HG02943 (cell line): Measurements from ENCODE around the gene PEF1.

Source experiments
- ATAC-seq: cut with Tn5 transposase; IDR thresholded peaks from one replicate; pipeline ENCODE4 v1.9.1; 2021; ENCODE audit warnings: mild to moderate bottlenecking, low read depth, moderate library complexity; ENCODE audit not compliant: unreplicated experiment

PEF1 gene, protein sequence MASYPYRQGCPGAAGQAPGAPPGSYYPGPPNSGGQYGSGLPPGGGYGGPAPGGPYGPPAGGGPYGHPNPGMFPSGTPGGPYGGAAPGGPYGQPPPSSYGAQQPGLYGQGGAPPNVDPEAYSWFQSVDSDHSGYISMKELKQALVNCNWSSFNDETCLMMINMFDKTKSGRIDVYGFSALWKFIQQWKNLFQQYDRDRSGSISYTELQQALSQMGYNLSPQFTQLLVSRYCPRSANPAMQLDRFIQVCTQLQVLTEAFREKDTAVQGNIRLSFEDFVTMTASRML

DNA sequence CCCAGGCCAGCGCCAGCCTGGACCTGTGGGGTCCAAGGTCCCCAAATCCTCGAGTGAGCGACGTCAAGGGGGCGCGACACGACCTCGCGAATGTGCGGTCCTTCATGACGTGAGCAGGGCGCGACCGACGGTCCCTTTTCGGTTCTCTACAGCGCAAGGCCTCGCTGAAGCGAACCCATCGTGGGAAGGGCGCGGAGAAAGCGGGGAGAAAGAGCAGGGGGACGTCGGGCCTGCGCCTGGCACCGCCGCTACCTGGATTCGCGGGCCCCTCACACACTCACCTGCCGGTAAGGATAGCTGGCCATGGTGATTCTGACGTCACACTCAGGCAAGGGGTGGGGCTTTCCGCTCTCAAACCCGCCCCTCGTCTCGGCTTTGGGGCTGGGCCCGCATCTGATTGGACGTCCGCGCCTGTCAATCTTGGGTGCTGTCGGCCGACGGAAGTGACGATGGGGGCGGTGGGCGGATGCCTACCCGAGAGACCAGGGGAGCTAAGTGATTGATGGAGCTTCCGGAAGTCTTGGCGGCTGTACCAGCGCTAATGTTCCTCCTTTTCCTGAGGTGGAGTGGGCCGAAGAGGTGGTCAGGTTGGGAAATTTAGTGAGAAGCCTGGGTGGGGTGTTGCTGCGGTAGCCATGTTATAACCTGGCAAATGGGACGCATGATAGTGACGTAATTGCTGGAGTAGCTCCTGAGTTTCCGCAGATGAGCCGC, at the start of gene PEF1:
Gene PEF1, minus strand, starts transcription at position 317 of the 714 bp plus-strand sequence. Its CDS starts 12 bp downstream, at position 305.
- peak; percentile 86 for ATAC-seq

DNA sequence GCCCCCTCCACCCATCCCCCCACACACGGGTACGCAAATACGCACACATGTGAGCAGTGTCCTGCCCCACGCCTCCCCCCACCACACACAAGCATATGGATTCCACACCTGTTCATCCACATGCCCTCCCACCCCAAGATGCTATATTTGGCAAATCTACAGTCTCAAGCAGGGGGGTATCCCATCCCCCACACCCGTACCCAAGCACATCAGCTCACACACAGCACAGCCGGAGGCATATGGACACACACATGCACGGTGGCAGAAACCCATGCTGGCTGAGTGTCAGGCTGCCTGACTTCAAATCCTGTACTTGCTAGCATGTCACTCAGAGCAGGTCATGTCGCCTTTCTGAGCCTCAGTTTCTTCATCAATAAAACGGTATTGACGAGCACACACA, 48.6 kb upstream of the PEF1 start:
- no peak for ATAC-seq

DNA sequence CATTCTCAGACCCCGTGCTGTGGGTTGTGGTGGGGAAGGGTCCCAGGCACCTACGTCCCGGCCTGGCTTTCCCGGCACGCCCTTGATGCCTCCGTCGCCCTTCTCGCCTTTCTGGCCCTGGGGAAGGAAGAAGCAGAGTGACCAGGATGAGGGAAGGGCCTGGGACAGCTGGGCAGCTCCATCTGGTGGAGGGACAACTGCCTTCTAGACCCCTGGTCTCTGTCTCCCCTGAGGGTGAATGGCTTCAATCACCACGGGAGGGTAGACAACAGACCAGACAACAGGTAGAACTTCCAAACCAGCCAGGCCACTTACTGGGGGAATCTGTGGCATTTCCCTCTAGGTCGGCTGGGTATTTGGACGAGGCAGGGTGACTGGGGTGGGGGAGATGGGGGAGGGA, 47.3 kb upstream of the PEF1 start:
- ATAC-seq, result no peak

DNA sequence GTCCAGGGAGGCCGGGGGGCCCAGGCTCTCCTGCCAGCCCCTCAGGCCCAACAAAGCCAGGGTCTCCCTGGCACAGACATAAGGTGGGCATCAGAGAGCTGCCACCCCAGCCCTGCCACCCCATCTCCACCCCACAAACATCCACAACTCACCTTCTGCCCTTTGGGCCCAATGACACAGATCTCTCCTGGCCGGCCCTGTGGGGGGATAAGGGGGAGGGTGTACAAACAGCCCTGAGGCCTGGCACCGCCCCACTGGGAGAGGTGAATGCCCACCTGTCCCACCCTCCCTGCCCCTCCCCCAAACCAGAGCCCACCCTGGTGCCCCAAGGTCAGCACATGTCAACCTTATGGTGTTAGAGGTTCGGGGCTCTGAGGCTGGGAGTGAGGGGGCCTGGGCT, 46.8 kb upstream of the PEF1 start:
- ATAC-seq, result no peak

DNA sequence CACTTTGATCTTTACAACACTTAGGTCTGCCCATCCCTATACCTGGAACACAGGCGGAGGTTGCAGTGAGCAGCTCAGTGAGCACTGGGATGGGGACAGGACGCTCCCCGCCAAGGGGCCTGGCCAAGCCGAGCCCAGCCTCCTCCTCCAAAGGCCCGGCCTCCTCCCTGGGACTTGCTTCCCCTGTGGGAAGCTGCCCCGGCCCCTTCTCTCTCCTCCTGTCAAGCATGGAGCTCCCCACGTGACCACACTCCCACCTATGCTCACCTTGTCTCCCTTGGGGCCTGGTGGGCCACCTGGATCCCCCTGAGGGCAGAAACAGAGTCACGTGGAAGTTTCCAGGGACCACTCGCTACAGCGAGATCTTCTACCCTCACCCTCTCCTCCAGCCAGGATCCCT, 46.2 kb upstream of the PEF1 start:
- no peak for ATAC-seq

DNA sequence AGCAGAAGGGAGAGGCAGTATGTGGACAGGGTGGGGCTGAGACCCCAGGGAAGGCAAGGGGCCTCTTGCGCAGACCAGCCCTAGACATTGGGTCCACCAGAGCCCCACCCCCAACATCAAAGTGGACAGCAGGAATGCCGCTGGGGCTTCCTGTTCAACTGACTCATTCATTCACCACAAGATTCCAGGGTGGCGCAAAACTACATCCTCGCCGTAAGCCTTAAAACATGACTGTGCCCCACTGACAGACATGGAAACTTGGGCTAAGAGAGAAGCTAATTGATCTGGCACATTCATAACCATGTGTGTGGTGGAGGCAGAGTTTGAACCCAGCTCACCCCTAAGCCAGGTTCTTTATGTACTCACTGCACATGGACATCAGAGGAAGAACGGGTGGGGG, 45.2 kb upstream of the PEF1 start:
- no peak for ATAC-seq

DNA sequence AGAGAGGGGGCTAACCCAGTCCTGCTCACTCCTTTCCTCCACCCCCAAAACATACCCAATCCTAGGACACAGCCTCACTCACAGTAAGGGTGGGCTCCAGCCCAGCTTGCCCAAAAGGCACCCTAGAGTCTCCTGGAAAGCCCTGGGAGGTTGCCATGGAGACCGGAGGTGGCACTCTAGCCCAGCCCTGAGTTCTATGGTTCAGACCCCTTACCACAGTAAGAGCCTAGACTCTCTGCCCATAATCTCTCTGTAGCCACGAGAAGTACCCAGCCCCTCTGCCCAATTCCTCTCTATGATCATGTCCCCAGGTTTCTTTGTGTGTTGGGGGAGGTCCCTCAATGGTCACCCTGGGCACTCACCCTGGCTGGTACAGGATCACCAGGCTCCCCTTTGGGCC, 44.7 kb upstream of the PEF1 start:
- ATAC-seq, result no peak

DNA sequence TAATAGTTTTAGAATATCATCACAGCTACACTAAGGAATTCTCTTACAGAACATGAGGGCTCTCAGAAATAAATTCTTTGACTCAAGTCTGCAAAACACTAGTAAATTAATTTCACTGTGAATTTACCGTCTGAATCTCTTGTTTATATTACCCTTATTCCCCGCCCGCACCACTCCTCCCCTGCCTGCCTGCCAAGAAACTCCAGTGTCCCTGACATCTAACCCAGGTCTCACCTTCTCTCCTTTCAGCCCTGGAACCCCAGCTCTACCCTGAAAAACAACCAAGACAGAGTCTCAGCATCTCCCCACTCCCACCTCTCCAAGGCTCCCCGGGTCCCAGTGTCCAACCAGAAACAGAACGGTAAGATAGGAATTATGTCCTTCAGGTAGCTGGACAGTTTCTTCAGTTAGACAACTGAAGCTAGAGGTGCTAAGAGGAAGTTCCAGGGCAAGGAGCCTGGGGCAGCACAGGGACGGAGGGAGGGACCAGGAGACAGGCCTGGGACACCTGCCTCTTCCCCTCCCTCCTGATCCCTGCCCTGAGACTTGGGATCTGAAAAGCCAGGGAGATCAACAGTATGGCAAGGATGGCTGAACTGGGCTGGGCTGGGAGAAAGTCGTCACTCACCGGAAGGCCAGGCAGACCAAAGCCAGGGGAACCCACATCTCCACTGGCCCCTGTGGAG, 43.7 kb upstream of the PEF1 start:
- no peak for ATAC-seq

DNA sequence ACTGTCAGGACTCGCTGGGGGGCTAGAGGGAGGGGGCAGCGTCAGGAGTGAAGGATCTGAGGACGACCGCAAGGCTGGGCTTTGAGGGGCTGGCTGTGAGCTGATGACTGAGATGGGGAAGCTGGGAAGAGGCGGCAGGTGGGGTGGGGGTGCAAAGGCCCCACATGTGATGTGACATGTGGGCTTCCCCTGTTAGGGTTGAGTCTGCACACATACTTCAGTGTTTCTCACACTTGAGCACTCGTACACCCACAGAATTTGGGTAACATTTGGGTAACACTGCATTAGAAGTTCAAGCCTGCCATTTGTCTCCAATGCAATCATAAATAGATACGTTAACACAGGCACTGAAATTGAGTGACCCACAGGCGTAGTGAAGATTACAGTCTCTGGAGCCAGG, 42.9 kb upstream of the PEF1 start:
- ATAC-seq, result no peak

DNA sequence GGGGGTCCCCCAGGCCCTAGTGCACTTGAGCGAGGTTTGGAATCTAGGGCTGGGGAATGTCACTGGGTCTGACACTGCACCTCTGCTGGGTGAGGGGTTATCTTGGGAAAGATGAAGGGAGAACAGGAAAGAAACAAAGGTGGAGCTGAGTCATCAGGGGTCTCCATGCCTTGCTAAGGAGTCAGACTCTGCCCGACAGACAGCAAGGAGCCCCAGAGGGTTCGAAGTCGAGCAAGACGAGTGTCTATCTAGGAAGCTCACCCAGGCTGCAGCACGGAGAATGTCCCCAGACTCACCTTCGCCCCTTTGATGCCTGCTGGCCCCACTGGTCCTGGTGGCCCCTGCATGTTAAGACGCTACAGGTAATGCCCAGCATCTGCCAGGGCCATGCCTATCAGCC, 41.1 kb upstream of the PEF1 start:
- ATAC-seq, result no peak

DNA sequence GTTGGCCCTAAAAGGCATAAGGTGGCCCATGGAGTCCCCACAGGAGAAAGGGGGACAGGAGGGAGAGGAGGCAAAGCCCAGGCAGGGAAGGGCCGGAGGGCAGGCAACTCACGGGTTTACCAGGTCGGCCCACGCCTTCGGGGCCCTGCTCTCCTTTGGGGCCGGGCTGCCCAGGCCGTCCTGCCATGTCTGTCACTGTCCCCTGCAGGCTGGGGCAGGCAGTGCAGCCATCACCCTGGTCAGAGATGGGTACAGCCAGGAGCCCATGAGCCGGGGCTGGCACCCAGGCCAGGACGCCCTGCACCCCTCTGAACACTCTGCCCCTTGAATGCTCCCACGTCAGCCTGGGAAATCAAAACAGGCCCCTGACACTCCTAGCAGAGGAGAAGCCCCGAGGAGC, 39.3 kb upstream of the PEF1 start:
- no peak for ATAC-seq

DNA sequence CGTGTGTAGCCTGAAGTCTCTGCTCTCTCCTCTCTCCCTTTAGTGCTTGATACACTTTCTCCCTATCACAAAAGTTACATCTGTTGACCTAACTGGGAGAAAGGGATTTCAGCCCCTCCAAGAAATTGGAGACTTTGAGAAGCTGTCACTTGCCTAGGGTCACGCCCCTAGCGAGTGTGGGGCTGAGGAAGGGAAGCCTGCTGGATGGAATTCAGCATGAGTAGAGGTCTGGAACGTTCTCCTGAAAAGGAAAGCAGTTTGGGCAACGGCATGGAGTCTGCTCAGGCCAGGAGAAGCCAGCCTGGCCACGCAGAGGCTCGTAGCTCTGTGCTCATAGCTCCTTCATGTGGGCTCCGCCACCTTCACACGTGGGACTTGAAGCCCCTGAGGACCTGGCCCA, 36.7 kb upstream of the PEF1 start:
- ATAC-seq, result no peak

DNA sequence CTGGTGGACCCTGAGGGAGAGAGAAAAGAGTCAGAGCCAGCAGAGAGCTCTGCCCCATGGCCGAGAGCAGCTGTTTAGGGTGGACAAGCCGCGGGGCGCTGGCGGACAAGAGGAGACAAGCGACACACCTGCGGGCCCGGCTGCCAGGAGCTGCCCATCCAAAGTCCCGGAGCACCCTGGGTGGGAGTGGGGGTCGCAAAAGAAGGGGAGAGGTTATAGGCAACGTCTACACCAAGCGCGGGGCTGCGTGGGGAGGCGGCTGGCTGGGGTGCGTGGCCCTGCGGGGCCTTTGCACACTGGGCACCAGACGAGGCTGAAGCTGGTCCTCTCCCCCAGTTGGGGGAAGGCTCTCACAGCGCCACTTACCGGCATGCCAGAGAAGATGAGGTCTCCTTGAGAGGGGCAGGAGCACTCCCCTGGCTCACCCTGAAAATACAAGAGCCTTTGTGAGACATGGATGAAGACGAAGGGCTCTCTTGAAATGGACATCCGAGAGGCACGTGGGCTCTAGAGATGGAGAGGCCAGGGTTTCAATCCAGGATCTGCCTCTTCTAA, 35.1 kb upstream of the PEF1 start:
- no peak for ATAC-seq

DNA sequence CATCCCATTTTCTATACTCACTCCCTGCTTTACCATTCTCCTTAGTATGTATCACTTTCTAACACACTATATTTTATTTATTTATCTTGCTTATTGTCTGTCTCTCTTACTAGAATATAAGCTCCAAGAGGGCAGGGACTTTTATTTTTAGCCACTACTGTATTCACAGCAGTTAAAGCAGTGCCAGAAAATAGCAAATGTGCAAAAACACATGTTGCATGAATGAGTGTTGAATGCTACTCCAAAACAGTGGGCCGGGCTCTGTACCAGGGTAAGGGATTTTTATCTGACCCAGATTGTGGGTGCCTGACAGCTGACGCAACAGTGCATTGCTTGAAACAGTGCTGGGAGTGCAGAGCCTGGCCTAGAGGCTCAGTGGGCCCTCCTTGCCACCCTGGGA, 34.4 kb upstream of the PEF1 start:
- no peak for ATAC-seq

DNA sequence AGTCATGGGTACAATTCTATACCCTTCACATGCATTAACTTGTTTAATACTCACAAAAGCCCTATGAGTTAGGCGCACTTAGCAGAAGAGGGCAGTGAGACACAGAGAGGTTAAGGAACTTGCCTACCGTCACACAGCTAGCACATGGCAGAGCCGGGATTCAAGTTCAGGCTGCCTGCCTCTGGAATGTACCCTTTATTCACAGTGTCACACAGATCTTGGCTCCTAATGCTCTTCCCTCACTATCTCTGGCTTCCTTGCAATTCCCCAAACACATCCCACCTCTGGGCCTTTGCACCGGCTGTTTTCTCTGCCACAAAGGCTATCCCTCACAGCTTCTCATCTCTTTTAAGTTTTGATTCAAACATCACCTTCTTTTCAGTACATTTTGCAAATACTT, 34.0 kb upstream of the PEF1 start:
- no peak for ATAC-seq

DNA sequence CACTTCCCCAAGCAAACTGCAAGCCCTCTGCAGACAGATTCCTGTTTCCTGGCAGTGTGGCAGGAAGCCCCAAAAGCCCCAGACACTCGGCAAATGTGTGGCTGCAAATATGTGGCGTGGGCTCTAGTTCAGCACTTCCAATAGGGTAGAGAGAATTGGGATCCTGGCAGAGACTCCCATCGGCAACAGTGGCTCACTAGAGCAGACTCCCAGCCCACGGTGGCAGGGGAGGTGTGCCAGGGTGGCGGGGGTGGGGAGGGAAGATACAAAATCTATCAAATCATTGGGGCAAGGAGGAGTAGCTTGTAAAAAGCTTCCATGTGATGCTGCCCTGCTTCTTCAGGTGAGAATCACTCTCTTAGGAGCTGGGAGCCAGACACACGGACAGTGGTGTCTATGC, 33.3 kb upstream of the PEF1 start:
- ATAC-seq, result no peak

DNA sequence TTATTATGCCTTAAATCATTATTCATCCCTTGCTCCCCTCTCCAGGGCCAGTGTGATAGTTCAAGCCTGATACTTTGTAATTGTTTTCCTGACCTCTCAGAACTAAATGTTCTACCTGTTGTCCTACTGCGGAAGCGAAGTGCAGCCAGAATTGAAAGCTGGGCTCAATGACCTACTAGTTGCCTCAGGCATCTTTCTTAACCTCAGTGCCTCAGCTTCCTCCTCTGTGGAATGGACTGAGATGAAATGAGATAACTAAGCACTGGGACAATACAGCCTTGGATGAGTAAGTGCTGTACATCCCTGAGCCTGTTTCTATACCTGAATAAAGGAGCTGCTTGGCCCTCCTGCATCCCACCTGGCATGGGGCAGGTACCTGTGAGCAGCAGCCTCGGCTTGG, 32.7 kb upstream of the PEF1 start:
- ATAC-seq, result no peak

DNA sequence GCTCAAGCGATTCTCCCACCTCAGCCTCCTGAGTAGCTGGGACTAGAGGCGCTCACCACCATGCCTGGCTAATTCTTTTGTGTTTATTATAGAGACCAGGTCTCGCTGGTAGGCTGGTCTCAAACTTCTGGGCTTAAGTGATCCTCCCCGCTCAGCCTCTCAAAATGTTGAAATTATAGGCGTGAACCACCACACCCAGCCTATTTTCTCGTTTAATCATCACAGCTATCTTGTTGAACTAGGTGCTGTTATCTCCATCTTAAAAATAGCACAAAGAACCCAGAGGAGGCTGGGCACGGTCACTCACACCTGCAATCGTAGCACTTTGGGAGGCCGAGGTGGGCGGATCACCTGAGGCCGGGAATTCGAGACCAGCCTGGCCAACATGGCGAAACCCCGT, 31.1 kb upstream of the PEF1 start:
- ATAC-seq, result no peak

DNA sequence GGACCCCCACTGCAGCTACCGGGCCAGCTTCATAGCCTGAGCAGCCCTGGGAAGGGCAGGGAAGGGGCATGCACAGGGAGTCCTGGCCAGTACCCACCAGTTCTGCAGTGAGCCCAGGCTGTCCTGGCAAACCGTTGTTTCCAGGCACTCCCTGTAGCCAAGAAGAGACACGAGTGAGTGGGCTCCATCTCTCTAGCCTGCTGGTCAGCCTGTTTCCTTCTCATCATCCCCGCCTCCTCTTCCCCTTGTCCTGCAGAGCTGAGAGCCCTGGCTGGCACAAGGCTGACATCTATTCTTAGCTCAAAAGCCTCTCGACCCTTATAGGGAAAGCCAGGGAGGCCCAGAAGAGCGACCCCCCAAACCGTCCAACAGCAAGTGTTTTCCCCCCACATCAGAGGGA, 30.5 kb upstream of the PEF1 start:
- ATAC-seq, result no peak

DNA sequence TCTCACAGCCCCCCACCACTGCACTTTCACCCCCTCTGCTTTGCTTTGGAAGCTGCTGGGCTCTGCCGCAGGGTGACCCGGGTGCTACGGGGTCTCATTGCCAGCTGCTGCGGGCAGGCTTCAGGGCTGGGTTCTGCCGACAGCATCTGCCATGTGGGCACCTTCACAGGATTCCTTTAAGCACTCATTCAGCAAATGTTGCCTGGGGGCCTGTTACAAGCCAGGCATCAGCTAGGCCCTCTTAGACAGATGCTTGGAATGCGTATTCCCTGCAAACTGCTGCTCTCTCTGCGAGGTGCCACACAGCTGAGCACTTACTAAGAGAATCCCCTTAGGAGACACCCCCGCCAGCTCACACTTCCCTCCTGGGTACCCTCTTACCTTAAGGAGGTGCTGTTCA, 29.9 kb upstream of the PEF1 start:
- no peak for ATAC-seq

DNA sequence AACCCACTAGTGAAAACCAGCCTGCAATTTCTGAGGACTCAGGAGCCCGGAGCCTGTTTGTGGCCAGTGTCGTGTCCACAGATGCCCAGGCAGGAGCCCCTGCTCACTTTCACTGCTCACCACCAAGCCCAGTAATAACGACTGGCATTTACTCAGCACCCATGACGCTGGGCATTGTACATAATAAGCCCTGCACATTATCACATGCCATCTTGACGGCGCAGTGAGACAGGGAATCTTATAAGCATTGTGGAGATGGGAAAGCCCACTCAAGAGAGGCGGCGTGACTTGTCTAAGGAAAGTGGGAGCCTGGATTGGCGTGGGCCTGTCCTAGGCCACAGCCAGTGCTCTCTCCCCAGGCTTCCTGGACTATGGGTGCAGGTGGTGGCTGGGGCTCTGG, 28.8 kb upstream of the PEF1 start:
- ATAC-seq, result no peak

DNA sequence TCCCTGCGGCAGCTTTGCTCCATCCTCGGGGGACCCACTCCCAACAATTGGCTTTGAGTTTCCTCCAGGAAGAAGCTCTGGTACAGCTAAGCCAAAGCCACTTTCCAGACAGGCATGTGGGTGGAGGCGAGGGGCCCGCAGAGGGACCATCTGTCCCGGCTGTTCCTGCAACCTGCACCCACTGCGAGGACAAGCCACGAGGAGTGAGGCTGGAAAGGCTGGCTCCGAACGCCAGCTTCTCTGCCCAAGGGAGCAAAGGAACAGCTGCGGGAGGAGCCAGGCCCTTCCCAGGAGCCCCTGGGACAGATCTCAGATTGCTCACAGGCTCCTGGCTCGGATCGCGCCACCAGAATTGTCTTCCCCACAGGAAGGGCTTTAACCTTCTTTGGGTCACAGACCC, 28.3 kb upstream of the PEF1 start:
- no peak for ATAC-seq
